Activated naive CD4-positive, alpha-beta T cell treated with anti-CD3 and anti-CD28 coated beads, Interleukin-2, amount 50 U/mL, for 16 hours (primary cell): ENCODE results near the gene ASIC4.

Experiments used
- DNase-seq: peaks from one replicate; pipeline ENCODE4 v3.0.0-alpha.2; 2020

Gene ASIC4

GRCh38 chr2:219570924-219571310 is 56.6 kb downstream of the ASIC4 start:
- DNase-seq: no peak

- DNase-seq: no peak
Observed at GRCh38 chr2:219571311-219572236, 57.3 kb downstream of the ASIC4 start, which contains the start of gene OBSL1. Gene OBSL1, minus strand, starts transcription at chr2:219571539. Its CDS starts 307 bp downstream, at chr2:219571232.

- no peak for DNase-seq
Observed at GRCh38 chr2:219572237-219573001, 58.1 kb downstream of the ASIC4 start, which contains the start of gene INHA. Gene INHA, plus strand, starts transcription at chr2:219572310. Its CDS starts 65 bp downstream, at chr2:219572375.

- DNase-seq: no peak
Observed at GRCh38 chr2:219573166-219573565, 58.9 kb downstream of the ASIC4 start.

- no peak for DNase-seq
Observed at GRCh38 chr2:219574484-219575311, 60.4 kb downstream of the ASIC4 start.

- no peak for DNase-seq
Observed at GRCh38 chr2:219575566-219576504, 61.6 kb downstream of the ASIC4 start.

GRCh38 chr2:219576505-219577388 is 62.5 kb downstream of the ASIC4 start:
- no peak for DNase-seq

GRCh38 chr2:219578811-219579613 is 64.7 kb downstream of the ASIC4 start:
- no peak for DNase-seq

GRCh38 chr2:219581346-219581745 is 67.1 kb downstream of the ASIC4 start:
- DNase-seq: no peak
